K562 (cell line): ENCODE measurements around the gene ZNRD2. TPM values are rescaled to one million over a fixed set of nuclear protein-coding genes. Genes with fewer than 3 reads are reported as not detected.

ENCODE experiments used
- BRF1 ChIP-seq: IDR thresholded peaks from 3 replicates; pipeline ENCODE4 v1.6.1; 2011; ENCODE audit warnings: borderline replicate concordance, mild to moderate bottlenecking; ENCODE audit not compliant: insufficient read length; ENCODE audit errors: extremely low read depth
- CREM ChIP-seq: IDR thresholded peaks from 2 replicates; pipeline ENCODE4 v1.6.1; 2014; ENCODE audit warnings: antibody characterized with exemption, low read depth
- GTF2A2 ChIP-seq: IDR thresholded peaks from 2 replicates; pipeline ENCODE4 v1.6.1; 2016; ENCODE audit warnings: mild to moderate bottlenecking, missing genetic modification characterization, missing compliant biosample characterization
- HIVEP1 ChIP-seq: fragments of 250-450 bp; sonication (Bioruptor Pico); IDR thresholded peaks from 2 replicates; pipeline ENCODE4 v1.4.0; 2020; ENCODE audit warnings: mild to moderate bottlenecking
- JUN ChIP-seq, 2 experiments: sonication (generic) in 1 of 2; formaldehyde crosslinking in 1 of 2; IDR thresholded peaks; 2 replicates each; pipeline versions ENCODE4 v1.6.1 to v1.8.0; 2012 to 2022; ENCODE audit warnings: borderline replicate concordance in 2 of 2, mild to moderate bottlenecking in 2 of 2, improper control_type of control experiment in 1 of 2, low read depth in 1 of 2, low read length in 1 of 2, missing genetic modification reagents in 1 of 2
- MECOM ChIP-seq: fragments of 250-450 bp; sonication (Bioruptor Pico); IDR thresholded peaks from 2 replicates; pipeline ENCODE4 v1.8.0; 2022; ENCODE audit warnings: inconsistent platforms
- PHB2 ChIP-seq: fragments of 450-650 bp; IDR thresholded peaks from 2 replicates; pipeline ENCODE4 v1.6.1; 2017; ENCODE audit warnings: low read depth
- SREBF1 ChIP-seq: fragments of 150-350 bp; IDR thresholded peaks from 2 replicates; pipeline ENCODE4 v1.6.1; 2014; ENCODE audit warnings: antibody characterized with exemption, low read depth, low read length, borderline replicate concordance
- ZNF133 ChIP-seq: fragments of 250-450 bp; sonication (Bioruptor Pico); IDR thresholded peaks from 2 replicates; pipeline ENCODE4 v1.4.0; 2020; ENCODE audit warnings: mild to moderate bottlenecking
- ZNF263 ChIP-seq: sonication (generic); formaldehyde crosslinking; IDR thresholded peaks from 2 replicates; pipeline ENCODE4 v1.8.0; 2022; ENCODE audit warnings: mild to moderate bottlenecking, missing genetic modification reagents, borderline replicate concordance
- polyA plus RNA-seq, 8 experiments: library from polyadenylated mRNA; depleted of rRNA in 4 of 8; stranded (reverse) in 5 of 8; unstranded in 3 of 8; fragments of >200 nt; fragmentation: Nextera tagmentation in 2 of 8; fragmentation: Illumina TruSeq in 1 of 8; extraction: Ambion mirVana in 2 of 8; extraction: Trizol in 1 of 8; gene quantifications; 2 replicates each; pipeline versions ENCODE4 v1.2.1 to v1.2.3, GENCODE V29; 2011 to 2014; ENCODE audit warnings: inconsistent platforms in 1 of 8, missing spikeins in 1 of 8
- total RNA-seq, 7 experiments: library from RNA; depleted of rRNA in 6 of 7; stranded (reverse); fragments of >200 nt in 6 of 7; fragmentation: Illumina TruSeq in 2 of 7; extraction: Trizol in 2 of 7; gene quantifications; 2 replicates each; pipeline versions ENCODE4 v1.2.1 to v1.2.3, GENCODE V29; 2011 to 2021; ENCODE audit warnings: low replicate concordance in 1 of 7
- TF ChIP-seq, protein P1 (sequence below): IDR thresholded peaks from 2 replicates; pipeline ENCODE4 v1.6.1; 2011; ENCODE audit warnings: borderline replicate concordance, low read depth, mild to moderate bottlenecking, moderate library complexity, low read length; ENCODE audit not compliant: insufficient read depth, poor library complexity, severe bottlenecking
- TF ChIP-seq, protein P2 (sequence below): fragments of 450-650 bp; IDR thresholded peaks from 2 replicates; pipeline ENCODE4 v1.6.1; 2014; ENCODE audit warnings: low read depth, mild to moderate bottlenecking, moderate library complexity, borderline replicate concordance
- TF ChIP-seq, protein P3 (sequence below): fragments of 450-650 bp; IDR thresholded peaks from 2 replicates; pipeline ENCODE4 v1.6.1; 2016; ENCODE audit warnings: low read depth
- TF ChIP-seq, protein P4 (sequence below): fragments of 250-450 bp; sonication (Bioruptor Pico); IDR thresholded peaks from 2 replicates; pipeline ENCODE4 v1.8.0; 2022; ENCODE audit warnings: inconsistent platforms

Gene ZNRD2
- total and polyA plus RNA-seq, 9 of the 15 experiments (the other 6 are each of a cell fraction or from before 2014, with no cell fraction given) = 13.4 to 129 (median 60.4) TPM

GRCh38 chr11:65571940-65572339, 1.7 kb downstream of the ZNRD2 start (continued):
- TF ChIP-seq ZNF263 (CRISPR knock-in tag) (no peak), JUN (IDR thresholded peaks at IDR 0.05; ENCODE audit: borderline replicate concordance, low read depth, low read length) (no peak), JUN (CRISPR knock-in tag; IDR thresholded peaks at IDR 0.05; ENCODE audit: borderline replicate concordance) (no peak), MECOM (CRISPR knock-in tag) (no peak), BRF1 (no peak), HIVEP1 (CRISPR knock-in tag) (no peak), CREM (no peak), GTF2A2 (tag) (no peak), SREBF1 (no peak), PHB2 (no peak), ZNF133 (CRISPR knock-in tag) (no peak)
- TF ChIP-seq, protein P1, sequence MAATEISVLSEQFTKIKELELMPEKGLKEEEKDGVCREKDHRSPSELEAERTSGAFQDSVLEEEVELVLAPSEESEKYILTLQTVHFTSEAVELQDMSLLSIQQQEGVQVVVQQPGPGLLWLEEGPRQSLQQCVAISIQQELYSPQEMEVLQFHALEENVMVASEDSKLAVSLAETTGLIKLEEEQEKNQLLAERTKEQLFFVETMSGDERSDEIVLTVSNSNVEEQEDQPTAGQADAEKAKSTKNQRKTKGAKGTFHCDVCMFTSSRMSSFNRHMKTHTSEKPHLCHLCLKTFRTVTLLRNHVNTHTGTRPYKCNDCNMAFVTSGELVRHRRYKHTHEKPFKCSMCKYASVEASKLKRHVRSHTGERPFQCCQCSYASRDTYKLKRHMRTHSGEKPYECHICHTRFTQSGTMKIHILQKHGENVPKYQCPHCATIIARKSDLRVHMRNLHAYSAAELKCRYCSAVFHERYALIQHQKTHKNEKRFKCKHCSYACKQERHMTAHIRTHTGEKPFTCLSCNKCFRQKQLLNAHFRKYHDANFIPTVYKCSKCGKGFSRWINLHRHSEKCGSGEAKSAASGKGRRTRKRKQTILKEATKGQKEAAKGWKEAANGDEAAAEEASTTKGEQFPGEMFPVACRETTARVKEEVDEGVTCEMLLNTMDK = no peak
- TF ChIP-seq, protein P2, sequence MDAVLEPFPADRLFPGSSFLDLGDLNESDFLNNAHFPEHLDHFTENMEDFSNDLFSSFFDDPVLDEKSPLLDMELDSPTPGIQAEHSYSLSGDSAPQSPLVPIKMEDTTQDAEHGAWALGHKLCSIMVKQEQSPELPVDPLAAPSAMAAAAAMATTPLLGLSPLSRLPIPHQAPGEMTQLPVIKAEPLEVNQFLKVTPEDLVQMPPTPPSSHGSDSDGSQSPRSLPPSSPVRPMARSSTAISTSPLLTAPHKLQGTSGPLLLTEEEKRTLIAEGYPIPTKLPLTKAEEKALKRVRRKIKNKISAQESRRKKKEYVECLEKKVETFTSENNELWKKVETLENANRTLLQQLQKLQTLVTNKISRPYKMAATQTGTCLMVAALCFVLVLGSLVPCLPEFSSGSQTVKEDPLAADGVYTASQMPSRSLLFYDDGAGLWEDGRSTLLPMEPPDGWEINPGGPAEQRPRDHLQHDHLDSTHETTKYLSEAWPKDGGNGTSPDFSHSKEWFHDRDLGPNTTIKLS = no peak
- TF ChIP-seq, protein P3, sequence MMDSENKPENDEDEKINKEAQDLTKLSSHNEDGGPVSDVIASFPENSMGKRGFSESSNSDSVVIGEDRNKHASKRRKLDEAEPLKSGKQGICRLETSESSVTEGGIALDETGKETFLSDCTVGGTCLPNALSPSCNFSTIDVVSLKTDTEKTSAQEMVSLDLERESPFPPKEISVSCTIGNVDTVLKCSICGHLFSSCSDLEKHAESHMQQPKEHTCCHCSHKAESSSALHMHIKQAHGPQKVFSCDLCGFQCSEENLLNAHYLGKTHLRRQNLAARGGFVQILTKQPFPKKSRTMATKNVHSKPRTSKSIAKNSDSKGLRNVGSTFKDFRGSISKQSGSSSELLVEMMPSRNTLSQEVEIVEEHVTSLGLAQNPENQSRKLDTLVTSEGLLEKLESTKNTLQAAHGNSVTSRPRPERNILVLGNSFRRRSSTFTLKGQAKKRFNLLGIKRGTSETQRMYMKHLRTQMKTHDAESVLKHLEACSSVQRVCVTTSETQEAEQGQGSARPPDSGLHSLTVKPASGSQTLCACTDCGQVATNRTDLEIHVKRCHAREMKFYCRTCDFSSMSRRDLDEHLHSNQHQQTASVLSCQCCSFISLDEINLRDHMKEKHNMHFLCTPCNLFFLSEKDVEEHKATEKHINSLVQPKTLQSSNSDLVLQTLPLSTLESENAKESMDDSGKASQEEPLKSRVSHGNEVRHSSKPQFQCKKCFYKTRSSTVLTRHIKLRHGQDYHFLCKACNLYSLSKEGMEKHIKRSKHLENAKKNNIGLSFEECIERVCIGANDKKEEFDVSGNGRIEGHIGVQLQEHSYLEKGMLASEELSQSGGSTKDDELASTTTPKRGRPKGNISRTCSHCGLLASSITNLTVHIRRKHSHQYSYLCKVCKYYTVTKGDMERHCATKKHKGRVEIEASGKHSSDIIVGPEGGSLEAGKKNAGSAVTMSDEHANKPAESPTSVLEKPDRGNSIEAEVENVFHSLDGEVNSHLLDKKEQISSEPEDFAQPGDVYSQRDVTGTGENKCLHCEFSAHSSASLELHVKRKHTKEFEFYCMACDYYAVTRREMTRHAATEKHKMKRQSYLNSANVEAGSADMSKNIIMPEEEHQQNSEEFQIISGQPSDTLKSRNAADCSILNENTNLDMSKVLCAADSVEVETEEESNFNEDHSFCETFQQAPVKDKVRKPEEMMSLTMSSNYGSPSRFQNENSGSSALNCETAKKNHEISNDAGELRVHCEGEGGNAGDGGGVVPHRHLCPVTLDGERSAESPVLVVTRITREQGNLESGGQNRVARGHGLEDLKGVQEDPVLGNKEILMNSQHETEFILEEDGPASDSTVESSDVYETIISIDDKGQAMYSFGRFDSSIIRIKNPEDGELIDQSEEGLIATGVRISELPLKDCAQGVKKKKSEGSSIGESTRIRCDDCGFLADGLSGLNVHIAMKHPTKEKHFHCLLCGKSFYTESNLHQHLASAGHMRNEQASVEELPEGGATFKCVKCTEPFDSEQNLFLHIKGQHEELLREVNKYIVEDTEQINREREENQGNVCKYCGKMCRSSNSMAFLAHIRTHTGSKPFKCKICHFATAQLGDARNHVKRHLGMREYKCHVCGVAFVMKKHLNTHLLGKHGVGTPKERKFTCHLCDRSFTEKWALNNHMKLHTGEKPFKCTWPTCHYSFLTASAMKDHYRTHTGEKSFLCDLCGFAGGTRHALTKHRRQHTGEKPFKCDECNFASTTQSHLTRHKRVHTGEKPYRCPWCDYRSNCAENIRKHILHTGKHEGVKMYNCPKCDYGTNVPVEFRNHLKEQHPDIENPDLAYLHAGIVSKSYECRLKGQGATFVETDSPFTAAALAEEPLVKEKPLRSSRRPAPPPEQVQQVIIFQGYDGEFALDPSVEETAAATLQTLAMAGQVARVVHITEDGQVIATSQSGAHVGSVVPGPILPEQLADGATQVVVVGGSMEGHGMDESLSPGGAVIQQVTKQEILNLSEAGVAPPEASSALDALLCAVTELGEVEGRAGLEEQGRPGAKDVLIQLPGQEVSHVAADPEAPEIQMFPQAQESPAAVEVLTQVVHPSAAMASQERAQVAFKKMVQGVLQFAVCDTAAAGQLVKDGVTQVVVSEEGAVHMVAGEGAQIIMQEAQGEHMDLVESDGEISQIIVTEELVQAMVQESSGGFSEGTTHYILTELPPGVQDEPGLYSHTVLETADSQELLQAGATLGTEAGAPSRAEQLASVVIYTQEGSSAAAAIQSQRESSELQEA = no peak
- TF ChIP-seq, protein P4, sequence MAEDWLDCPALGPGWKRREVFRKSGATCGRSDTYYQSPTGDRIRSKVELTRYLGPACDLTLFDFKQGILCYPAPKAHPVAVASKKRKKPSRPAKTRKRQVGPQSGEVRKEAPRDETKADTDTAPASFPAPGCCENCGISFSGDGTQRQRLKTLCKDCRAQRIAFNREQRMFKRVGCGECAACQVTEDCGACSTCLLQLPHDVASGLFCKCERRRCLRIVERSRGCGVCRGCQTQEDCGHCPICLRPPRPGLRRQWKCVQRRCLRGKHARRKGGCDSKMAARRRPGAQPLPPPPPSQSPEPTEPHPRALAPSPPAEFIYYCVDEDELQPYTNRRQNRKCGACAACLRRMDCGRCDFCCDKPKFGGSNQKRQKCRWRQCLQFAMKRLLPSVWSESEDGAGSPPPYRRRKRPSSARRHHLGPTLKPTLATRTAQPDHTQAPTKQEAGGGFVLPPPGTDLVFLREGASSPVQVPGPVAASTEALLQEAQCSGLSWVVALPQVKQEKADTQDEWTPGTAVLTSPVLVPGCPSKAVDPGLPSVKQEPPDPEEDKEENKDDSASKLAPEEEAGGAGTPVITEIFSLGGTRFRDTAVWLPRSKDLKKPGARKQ (CRISPR knock-in tag) = no peak
